ENCODE results near the gene AK5.

AK5 gene

GRCh38 chr1:77355010-77355409 lies 73.2 kb downstream of the AK5 start:
- no peak for DNase-seq

GRCh38 chr1:77356136-77356535 lies 74.3 kb downstream of the AK5 start:
- DNase-seq, result no peak

- no peak for DNase-seq
These were observed 78.4 kb downstream of the AK5 start for GRCh38 chr1:77360256-77360655.

GRCh38 chr1:77361621-77362020 lies 79.8 kb downstream of the AK5 start:
- no peak for DNase-seq

GRCh38 chr1:77370161-77370560 lies 88.3 kb downstream of the AK5 start:
- DNase-seq, result no peak

GRCh38 chr1:77370583-77371306 lies 88.9 kb downstream of the AK5 start:
- DNase-seq, result no peak

- DNase-seq, result no peak
These were observed 89.6 kb downstream of the AK5 start for GRCh38 chr1:77371396-77371795.

- no peak for DNase-seq
These were observed 91.9 kb downstream of the AK5 start for GRCh38 chr1:77373702-77374101.

GRCh38 chr1:77375541-77375940 lies 93.7 kb downstream of the AK5 start:
- DNase-seq, result no peak

GRCh38 chr1:77375990-77376389 lies 94.2 kb downstream of the AK5 start:
- DNase-seq, result no peak

- no peak for DNase-seq
These were observed 97.1 kb downstream of the AK5 start for GRCh38 chr1:77378723-77379535.

GRCh38 chr1:77382366-77382765 lies 100.5 kb downstream of the AK5 start:
- DNase-seq, result no peak

- no peak for DNase-seq
These were observed 101.4 kb downstream of the AK5 start for GRCh38 chr1:77383236-77383635.

- DNase-seq, result no peak
These were observed 103.7 kb downstream of the AK5 start for GRCh38 chr1:77385551-77385950.

- no peak for DNase-seq
These were observed 104.5 kb downstream of the AK5 start for GRCh38 chr1:77386276-77386675.

- DNase-seq, result no peak
These were observed 105.7 kb downstream of the AK5 start for GRCh38 chr1:77387553-77387952.

GRCh38 chr1:77388661-77389060 lies 106.8 kb downstream of the AK5 start:
- no peak for DNase-seq

GRCh38 chr1:77392486-77392885 lies 110.7 kb downstream of the AK5 start:
- DNase-seq, result no peak

GRCh38 chr1:77394166-77394565 lies 112.3 kb downstream of the AK5 start:
- DNase-seq, result no peak

GRCh38 chr1:77395051-77395450 lies 113.2 kb downstream of the AK5 start:
- DNase-seq, result no peak

GRCh38 chr1:77398152-77398551 lies 116.3 kb downstream of the AK5 start:
- DNase-seq, result no peak

- no peak for DNase-seq
These were observed 117.6 kb downstream of the AK5 start for GRCh38 chr1:77399250-77400086.

- DNase-seq, result no peak
These were observed 119.0 kb downstream of the AK5 start for GRCh38 chr1:77400781-77401180.

- DNase-seq, result no peak
These were observed 119.6 kb downstream of the AK5 start for GRCh38 chr1:77401384-77401783.
